GM10266 (cell line): Measurements from ENCODE around the gene RABGGTA.

Experiments used
- DNase-seq: peaks from one replicate; pipeline ENCODE4 v3.0.0; 2012; ENCODE audit errors: extremely low spot score
- TF ChIP-seq, protein P1 (sequence below): IDR thresholded peaks from 2 replicates; pipeline ENCODE4 v1.5.1; 2012; ENCODE audit warnings: mild to moderate bottlenecking, low read depth; ENCODE audit not compliant: control insufficient read depth, insufficient read depth; ENCODE audit errors: missing control alignments

The RABGGTA gene

DNA sequence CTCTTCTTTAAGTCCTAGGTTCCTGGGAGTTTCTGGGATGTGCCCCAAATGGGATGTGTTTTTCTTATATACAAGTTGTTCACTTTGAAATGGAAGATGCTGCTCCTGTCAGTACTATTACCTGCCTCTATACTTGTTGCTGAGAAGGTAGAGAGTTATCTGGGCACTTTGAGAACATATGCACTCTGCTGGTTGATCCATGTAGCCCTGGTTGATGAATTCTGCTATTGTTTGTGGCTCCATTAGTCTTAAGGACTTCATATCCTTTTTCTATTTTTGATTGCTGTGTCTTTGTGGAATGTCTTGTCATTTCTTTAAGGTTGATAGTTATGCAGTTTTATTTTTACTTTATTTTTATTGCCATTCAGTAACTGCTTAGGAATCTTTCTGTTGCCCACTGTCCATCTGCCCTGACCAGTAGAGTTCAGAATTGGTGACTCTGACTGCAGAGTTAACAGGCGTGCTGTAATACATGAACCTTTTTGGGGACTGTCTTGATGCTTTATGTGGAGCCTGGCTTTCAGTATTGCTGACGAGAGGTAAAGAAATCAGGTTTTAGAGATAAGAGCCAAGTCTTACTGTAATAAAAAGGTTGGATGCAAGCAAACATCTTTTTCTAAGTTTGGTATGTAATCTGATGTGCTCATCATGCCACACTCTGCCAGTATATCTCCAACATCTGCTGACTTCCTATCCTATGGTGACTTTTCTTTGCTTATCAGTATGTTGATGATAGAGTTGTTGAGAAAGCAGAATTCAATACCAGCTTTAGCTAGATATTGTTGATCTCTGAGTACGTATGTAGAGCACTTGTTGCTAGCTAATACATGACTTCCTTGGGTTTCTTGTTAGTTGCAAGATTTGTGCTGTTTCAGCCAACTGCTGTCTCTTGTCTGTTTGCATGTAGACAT is 37.0 kb downstream of the RABGGTA start:
- DNase-seq: no peak
- TF ChIP-seq, protein P1, sequence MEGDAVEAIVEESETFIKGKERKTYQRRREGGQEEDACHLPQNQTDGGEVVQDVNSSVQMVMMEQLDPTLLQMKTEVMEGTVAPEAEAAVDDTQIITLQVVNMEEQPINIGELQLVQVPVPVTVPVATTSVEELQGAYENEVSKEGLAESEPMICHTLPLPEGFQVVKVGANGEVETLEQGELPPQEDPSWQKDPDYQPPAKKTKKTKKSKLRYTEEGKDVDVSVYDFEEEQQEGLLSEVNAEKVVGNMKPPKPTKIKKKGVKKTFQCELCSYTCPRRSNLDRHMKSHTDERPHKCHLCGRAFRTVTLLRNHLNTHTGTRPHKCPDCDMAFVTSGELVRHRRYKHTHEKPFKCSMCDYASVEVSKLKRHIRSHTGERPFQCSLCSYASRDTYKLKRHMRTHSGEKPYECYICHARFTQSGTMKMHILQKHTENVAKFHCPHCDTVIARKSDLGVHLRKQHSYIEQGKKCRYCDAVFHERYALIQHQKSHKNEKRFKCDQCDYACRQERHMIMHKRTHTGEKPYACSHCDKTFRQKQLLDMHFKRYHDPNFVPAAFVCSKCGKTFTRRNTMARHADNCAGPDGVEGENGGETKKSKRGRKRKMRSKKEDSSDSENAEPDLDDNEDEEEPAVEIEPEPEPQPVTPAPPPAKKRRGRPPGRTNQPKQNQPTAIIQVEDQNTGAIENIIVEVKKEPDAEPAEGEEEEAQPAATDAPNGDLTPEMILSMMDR: no peak

DNA sequence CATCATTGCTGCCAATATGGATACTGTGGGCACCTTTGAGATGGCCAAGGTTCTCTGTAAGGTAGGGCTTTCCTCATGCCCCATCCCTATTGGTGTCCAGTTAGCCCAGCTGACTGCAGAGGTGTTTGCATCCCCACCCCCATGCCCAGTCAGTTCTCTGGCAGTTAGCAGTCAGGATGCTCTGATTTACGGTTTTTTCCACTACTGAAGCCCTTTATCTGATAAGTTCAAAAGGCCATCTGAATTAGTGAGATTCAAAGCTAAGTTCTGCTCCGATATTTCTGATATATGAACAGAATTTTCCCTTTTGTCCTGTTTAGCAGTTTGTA is 37.9 kb downstream of the RABGGTA start:
- DNase-seq: no peak
- TF ChIP-seq, protein P1: no peak

GRCh38 chr14:24232645-24233537 is 38.5 kb downstream of the RABGGTA start, which contains the start of gene GMPR2:
GMPR2 (plus strand) TSS chr14:24232929; CDS start chr14:24233254, 325 bp downstream.
- TF ChIP-seq, protein P1: no peak
- peak; percentile 55 for DNase-seq

DNA sequence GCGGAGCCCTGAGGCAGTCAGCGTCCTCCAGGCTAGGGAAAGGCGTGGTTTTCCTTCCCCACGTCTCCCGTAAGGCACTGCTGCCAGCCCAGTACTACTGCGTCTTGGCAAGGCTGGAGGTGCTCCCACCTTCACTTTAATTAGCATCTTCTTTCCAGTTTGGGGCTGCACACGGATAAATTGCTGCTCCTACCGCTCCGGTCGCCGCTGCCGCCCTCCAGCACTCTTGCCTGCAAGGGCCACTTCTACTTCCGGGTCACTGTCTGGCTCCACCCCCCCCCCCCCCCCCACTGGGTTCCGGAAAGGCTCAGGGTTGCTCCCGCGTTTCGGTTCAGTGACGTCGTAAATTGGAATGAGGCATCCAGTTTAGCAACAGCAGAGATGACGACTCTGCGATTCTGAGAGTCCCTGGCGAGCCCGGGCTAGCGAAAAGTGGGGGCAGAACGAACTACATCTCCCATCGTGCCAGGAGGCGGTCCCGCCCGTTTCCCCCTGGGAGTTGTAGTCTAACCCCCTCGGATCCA is 39.2 kb downstream of the RABGGTA start, which contains the start of gene NEDD8:
Gene NEDD8 (minus strand): TSS at position 247 of the 524 bp plus-strand sequence. CDS start 100 bp downstream, at position 147.
- DNase-seq: peak; percentile 80
- TF ChIP-seq, protein P1: no peak

- peak; percentile 35 for DNase-seq
- TF ChIP-seq, protein P1: no peak
These were observed 39.9 kb downstream of the RABGGTA start for GRCh38 chr14:24231263-24232120.

DNA sequence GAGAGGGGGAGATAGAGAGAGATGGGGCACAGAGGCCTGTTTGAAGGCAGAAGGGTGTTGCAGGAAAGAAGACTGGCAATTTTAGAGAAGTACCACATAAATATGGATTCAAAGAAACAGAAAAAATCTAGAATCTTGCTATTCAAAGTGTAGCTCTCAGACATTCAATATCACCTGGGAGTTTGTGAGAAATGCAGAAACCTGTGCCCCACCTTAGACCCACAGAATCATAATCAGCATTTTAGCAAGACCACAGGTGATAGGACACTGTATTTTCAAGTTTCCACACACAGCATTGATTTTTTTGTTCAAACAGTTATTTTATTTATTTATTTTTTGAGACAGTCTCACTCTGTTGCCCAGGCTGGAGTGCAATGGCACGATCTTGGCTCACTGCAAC is 42.5 kb downstream of the RABGGTA start:
- DNase-seq: no peak
- TF ChIP-seq, protein P1: no peak
